Right ventricle myocardium superior (tissue), 1 donor: ENCODE results near the gene KDM8. TPM values are rescaled to one million over a fixed set of nuclear protein-coding genes. Genes with fewer than 3 reads are reported as not detected.

Experiments
- ATAC-seq: fragments of 200-7000 bp; cut with Tn5 transposase; one replicate; pipeline ENCODE4 v1.9.1; 2020; ENCODE audit warnings: mild to moderate bottlenecking; ENCODE audit not compliant: poor library complexity
- DNase-seq: peaks from one replicate; pipeline ENCODE4 v3.0.0-alpha.2; 2020
- intact Hi-C: fragments of 100-400 bp; cut with DNase I; formaldehyde crosslinking; loops from one replicate; pipeline ENCODE4 v1.11.2; 2022
- total RNA-seq: library from RNA; stranded (reverse); fragmentation: NEBNext Ultra II Directional; extraction: Animal tissue kit (Norgen Biotek cat#: 25700); gene quantifications from one replicate; pipeline ENCODE4 v1.2.1, GENCODE V29; 2021
- donor health status: DM: no; HTN: yes; CAD: no; lungs with severe emphysema.

The KDM8 gene
- total RNA-seq, 1 donor from 2014 or later = 2.9 TPM

- DNase-seq (peak; percentile 42), ATAC-seq (no peak)
- intact Hi-C loops = no loop called here
Measured at GRCh38 chr16:27224741-27225300, 21.5 kb downstream of the KDM8 start.

GRCh38 chr16:27225536-27226360 is 22.4 kb downstream of the KDM8 start:
- no peak for ATAC-seq
- intact Hi-C loops = no loop called here
- peak; percentile 41 for DNase-seq

GRCh38 chr16:27226476-27226875 is 23.1 kb downstream of the KDM8 start:
- intact Hi-C loops = no loop called here
- ATAC-seq = no peak
- DNase-seq = peak; percentile 42

- no peak for ATAC-seq
- peak; percentile 32 for DNase-seq
- intact Hi-C loops = no loop called here
Measured at GRCh38 chr16:27226976-27227705, 23.8 kb downstream of the KDM8 start.

GRCh38 chr16:27228045-27228444 is 24.7 kb downstream of the KDM8 start:
- ATAC-seq = no peak

GRCh38 chr16:27228621-27229501 is 25.5 kb downstream of the KDM8 start:
- intact Hi-C loops = no loop called here
- DNase-seq (peak; percentile 72), ATAC-seq (peak; percentile 53)

More at GRCh38 chr16:27228045-27228444, 24.7 kb downstream of the KDM8 start:
- peak; percentile 33 for DNase-seq
- intact Hi-C loops = no loop called here

GRCh38 chr16:27229891-27230470 is 26.7 kb downstream of the KDM8 start:
- peak; percentile 35 for DNase-seq
- no peak for ATAC-seq
- intact Hi-C loops = no loop called here

- DNase-seq (peak; percentile 48), ATAC-seq (peak; percentile 20)
- intact Hi-C loops = no loop called here
Measured at GRCh38 chr16:27230562-27231001, 27.3 kb downstream of the KDM8 start.

GRCh38 chr16:27231692-27232060 is 28.4 kb downstream of the KDM8 start:
- intact Hi-C loops = no loop called here
- DNase-seq (no peak), ATAC-seq (no peak)

- intact Hi-C loops = no loop called here
- DNase-seq (peak; percentile 43), ATAC-seq (no peak)
Measured at GRCh38 chr16:27232061-27232900, 29.0 kb downstream of the KDM8 start.

GRCh38 chr16:27232901-27233625 is 29.7 kb downstream of the KDM8 start:
- no peak for ATAC-seq
- DNase-seq = peak; percentile 8
- intact Hi-C loops = no loop called here

- intact Hi-C loops = no loop called here
- DNase-seq (peak; percentile 17), ATAC-seq (no peak)
Measured at GRCh38 chr16:27233731-27234130, 30.4 kb downstream of the KDM8 start.

- DNase-seq (peak; percentile 37), ATAC-seq (no peak)
- intact Hi-C loops = no loop called here
Measured at GRCh38 chr16:27234171-27234570, 30.8 kb downstream of the KDM8 start.

- intact Hi-C loops = loop anchor here (5.0 kb wide), 1 partner anchor 133 kb away; no protein-coding TSS in a partner anchor
- DNase-seq (peak; percentile 12), ATAC-seq (no peak)
Measured at GRCh38 chr16:27234603-27235002, 31.3 kb downstream of the KDM8 start.

GRCh38 chr16:27235055-27235937 is 32.0 kb downstream of the KDM8 start:
- peak; percentile 92 for DNase-seq
- intact Hi-C loops = loop anchor here (5.0 kb wide), 1 partner anchor 132 kb away; no protein-coding TSS in a partner anchor
- ATAC-seq = peak; percentile 76

GRCh38 chr16:27235938-27236245 is 32.6 kb downstream of the KDM8 start:
- ATAC-seq = no peak
- intact Hi-C loops = loop anchor here (5.0 kb wide), 1 partner anchor 131 kb away; no protein-coding TSS in a partner anchor
- DNase-seq = no peak
